GM18858 (cell line): ENCODE measurements around the gene DUSP9.

Source experiments
- ATAC-seq: cut with Tn5 transposase; IDR thresholded peaks from one replicate; pipeline ENCODE4 v1.9.1; 2021; ENCODE audit not compliant: unreplicated experiment

Gene DUSP9

DNA sequence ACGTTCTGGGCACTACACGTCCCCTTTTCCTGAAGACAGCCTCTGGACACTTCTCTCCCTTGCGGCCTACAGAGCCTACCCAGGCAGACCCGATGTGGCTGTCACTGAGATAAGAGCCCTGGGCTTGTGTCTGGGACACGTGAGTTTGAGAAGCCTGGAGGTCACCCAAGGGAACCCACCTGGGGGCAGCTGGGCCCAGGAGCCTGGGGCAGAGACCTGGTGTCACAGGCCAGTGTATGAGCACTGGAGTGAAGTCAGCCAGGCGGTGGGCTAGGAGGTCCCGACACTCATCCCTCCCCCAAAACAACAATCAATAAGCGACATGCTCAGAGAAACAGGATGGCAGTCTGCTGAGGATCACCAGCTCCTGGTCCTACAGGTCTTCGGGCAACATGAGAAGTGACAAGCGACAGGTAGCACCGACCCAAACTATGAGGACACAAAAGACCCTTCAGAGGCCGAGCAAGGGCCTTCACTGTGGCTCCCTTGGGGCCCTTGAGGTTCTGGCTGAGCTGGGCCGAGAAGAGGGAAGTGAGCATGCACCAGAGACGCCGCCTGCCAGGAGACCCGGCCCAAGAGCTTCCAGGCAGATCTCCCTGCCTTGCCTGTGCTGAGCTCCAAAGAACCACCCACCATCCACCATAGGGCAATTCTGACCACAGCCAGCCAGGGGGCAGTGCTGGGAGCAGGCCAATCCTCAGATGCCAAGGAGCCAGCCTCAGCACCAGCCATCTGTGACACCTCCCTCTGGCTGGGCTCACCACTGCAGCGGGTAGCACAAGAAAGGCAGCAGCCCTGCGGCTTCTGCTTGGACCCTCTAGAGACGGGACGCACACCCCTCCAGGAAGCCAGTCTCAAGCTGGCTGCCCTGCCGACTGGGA lies 11.0 kb upstream of the DUSP9 start:
- no peak for ATAC-seq

DNA sequence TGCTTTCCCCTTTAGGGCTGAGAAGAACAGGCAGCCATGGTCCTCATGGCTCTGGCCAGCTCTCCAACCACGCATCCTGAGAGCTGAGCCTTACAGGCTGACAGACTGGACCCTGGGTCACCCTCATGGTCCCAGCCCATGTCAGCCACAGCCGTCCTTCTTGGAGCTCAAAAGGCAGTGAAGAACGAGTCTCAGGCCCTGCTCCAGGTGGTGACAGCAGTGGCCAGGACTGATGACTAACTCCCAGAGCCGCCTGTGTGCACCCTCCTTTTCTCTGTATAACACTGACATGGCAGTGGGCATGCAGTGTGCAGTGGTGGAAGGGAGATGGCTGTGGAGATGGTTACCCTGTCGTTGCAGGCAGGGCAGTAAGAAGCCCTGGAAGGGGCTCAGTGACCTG lies 10.3 kb upstream of the DUSP9 start:
- no peak for ATAC-seq

DNA sequence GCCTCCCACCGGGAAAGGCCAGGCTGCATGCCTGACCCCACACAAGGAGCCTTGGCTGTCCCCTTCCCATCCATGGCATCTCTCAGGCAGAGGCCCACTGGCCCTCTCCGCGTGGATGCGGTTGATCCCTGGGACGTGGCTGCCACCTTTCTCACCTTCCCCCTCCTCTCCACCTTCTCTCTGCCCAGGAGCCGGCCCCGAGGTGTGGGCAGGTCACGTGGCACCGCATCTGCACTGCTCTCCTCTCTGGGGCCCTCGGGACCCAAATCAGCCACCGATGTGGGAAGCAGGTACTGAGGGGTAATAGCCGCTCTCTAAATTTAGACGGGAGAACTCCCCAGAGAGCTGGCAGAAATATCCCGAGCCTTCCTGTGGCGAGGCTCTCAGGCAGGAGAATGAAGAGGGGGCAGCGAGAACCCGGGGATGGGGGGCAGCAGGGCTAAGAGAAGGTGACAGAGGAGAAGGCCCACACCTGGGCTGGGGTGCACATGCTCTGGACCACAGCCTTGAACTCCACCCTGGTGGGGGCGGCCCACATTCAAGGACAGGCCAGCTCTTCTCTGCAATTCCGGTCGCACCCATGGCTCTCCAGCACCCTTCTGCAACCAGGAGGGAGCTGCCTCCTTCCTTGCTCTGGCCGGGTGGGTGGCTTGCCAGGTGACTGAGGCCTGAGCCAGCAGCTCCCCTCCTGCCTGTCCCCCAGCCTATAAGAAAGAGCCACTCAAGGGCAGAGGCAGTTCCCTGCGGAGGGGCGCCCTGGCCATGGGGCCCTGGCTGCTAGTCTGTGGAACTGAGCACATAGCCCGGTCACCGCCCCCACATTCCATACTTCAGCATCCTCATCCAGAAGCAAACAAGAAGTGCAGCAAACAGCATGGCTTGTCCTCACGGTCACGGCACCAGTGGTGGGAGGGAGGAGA lies 9.6 kb upstream of the DUSP9 start:
- no peak for ATAC-seq

DNA sequence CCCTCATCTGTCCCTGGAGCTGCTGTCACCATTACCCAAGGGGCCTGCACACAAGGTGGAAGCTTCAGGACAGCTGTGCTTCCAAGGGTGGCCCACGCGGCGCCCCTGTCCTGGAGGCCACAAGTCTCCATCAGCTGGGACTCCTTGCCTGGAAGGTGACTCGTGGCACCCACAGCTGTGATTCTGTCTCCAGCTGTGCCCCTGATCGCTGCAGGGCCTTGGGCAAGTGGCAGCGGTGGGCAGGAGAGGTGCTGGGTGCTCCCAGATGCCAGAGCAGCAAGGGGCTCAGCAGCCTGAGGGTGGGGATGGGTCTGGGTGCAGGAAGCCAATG lies 9.0 kb upstream of the DUSP9 start:
- ATAC-seq = no peak

DNA sequence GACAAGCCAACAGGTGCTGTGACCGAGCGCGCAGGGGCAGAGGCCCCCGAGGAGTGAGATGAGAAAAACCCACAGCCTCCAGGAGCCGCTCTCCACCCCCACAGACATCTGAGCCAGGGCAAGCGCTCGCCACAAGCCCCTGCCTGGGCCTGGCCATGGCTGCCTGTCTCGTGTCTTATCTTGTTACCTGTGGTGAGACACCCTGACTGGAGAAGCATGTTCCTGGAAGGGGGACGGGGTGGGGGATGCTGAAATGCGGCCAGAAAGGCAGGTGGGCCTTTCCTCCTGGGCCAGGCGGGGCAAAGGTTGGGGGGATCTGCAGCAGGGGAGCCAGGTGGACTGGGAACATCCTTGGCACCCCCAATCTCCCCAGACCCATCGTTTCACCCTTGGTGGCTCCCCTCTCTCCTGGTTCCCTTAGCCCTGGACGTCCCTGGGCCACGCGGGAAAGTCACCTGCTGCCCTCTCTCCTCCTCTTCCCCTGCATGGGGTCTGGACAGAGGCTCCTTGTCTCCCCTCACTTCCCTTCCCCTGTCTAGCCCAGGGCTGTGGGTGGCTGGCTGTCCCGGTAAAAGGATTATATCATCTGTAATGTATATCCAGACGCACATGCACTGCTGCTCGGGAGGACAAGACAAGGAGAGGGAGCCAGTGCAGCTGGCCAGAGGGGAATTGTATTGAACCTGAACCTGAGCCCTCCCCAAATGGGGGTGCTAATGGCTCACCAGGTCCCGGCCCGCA lies 8.4 kb upstream of the DUSP9 start:
- ATAC-seq = no peak

DNA sequence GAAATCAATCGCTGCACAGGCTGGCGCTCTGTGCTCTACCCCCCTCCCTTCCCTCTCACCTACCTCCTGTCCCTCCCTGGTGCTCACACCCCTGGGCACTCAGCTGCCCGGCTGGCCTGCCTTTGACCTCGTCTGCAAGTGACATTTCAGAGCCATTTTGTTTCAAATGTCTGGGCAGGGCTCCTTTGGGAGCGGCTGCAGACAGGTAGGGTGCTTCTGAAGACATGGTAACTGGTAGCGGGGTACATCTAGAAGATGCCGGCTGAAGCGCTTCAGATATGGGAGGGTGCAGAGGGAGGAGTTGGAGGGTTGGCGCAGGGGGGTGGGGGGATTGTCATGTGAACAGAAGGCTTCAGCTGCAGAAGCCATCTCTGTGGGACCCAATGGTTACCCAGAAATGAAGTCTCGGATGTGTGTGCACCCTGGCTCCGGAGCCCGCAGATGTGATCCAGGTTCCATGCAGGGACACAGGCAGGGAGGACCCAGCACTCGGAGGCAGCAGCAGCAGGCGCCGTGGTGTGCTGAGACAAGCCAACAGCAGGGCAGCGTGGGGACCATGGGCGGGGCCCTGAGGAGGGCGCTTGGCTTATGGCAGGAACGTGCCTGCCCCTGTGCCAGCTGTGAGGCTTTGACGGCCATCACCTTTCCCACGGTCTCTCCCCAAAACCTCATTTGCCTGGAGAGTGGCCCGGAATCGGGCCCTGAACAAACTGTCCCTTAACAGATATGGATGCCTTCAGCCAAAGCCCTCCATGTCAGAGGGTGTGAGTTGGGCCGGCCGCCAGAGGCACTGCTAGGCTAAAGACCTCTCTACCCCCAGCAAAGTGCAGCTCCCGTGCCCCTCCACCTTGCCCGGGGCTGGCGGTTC lies 7.6 kb upstream of the DUSP9 start:
- ATAC-seq = no peak

DNA sequence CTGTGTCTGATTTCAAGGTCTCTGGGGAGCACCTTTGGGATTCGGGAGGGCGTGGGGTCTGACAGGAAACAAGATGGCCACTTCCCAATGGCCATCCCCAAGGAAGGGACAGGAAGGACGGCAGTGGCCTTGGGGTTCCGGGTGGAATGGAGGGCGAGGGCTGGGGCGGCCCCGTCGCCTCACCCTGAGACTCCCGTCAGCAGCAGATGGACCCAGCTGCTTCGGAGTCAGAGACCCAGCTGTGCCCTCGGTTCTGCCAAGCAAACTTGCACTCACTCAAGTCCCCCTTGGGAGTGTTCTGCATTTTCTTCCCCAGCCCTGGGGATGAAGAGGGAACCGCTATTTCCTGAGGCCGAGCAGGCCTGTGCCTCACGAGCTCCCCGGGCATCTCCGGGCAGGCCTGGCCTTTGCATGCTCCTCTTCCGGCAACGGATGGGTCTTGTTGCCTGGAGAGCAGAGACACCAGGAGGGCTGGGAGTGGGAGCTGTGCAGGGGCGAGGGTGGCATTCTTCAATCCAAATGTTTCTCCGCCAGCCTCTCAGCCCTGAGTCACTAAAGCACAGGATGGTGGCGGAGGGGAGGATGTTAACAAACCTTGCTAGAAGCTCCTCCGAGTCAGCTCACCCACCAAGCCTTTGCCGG lies 6.8 kb upstream of the DUSP9 start:
- ATAC-seq = no peak

DNA sequence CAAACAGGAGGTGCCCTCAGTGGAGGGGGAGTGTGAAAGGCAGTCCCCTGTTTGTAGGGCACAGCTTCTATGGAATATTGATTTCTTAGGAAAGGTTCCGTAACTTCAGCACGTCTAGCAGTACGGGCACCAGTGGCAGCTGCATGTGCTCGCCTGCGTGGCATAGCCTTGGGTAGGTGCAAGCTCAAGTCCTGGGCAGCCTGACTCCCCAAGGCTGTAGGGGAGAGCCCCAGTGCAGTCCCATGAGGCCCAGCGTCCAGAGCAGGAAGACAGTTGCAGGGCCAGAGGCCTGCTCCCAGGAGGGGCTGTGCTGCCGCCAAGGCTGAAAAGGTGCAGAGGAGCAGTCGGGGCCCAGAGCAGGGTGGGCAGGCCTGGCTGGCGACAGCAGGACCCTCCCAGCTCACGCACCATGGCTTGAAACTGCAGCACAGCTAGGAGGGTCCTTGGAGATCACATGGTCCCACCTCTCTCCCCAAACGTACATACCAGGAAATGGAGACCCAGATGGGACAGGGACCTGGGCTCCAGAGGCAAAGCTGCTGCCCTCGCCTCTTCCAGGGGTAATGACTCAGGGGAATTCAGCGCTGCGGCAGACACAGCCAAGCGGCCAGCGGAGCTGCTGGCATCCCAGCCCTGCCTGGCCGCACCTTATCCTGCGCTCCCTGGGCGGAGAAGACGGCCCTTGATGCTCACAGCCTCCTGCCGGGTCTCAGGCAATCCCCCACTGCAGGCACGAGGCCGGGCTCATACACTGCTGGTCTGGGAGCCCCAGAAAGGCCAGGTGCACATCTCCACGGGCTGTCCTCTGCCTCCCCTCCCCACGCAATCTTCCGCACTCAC lies 6.0 kb upstream of the DUSP9 start:
- no peak for ATAC-seq

DNA sequence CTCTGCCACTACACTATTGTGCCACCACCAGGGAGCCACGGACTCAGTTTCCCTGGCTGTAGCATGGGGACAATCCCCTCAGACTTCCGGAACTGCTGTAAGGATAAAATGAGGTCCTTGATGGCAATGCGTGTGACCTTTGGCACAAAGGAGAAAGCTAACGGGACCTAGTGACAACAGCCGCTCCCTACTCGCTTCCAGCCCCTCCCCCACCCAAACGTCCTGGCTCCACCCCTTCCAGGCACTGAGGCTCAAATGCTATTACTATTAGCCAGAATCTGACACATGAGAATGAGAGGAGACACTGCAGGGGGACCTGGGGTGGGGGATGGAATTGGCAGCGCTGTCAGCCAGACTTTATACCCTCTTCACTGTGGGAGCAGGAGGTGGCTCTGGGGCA lies 5.4 kb upstream of the DUSP9 start:
- ATAC-seq = no peak

DNA sequence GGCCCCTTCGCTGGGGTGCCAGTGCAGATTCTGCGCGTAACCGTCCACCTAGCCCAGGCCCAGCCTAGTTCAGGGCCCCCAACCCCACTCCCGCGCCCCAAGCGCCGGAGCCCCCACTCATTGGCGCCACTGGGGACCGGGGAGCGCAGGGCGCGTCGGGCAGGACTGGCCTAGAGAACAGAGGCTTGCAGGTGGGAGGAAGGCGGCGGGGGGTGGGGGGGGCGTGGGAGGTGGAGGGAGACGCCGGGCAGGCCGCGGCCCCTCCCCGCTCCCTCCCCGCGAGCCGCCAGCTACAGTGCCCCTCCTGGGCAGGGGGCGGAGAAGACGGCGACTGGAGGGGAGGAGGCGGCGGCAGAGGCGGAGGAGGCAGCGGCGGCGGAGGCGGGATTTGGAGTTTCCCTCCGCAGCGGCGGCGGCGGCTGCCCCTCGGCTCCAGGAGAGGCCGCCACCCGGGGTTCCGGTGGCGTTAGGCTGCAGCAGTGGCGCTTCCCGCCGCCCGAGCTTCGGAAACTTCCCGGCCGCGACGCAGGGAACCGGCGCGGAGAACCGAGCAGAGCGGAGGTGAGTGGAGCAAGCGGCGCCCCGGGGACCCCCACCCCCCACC lies 4.8 kb upstream of the DUSP9 start:
- no peak for ATAC-seq

DNA sequence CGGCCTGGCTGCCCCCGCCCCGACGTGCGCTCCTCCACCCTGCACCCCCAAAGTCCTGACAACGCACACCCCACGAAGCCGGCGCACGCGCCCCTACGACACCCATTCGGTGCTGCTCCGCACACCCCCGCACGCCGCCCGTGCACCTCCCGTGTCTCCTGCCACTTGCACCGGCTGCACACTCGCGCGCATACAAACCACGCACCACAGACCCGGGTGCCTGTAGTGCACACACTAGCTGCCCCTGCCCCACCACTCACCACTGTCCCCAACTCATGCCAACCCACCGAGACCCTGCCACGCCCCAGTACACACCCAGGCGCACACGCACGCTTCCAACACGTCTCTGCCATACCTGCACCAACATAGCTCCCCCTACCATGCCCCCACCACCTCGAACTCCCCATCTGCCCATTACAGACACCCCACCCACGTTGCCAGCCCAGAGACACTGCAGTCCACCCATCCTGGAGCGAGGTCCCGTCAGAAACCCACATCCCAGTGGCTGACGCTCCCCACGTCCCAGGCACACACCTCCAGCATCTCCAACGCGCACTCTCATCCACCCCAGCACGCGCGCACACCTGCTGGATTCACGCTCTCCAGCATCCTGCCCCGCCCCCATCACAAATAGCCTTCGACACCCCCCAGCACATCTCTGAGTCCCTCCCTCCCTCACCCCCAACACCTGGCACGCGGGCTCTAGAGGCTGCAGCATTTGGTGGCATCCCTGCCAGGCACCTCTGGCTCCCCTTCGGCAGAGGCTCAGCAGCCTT lies 4.2 kb upstream of the DUSP9 start:
- ATAC-seq = no peak

DNA sequence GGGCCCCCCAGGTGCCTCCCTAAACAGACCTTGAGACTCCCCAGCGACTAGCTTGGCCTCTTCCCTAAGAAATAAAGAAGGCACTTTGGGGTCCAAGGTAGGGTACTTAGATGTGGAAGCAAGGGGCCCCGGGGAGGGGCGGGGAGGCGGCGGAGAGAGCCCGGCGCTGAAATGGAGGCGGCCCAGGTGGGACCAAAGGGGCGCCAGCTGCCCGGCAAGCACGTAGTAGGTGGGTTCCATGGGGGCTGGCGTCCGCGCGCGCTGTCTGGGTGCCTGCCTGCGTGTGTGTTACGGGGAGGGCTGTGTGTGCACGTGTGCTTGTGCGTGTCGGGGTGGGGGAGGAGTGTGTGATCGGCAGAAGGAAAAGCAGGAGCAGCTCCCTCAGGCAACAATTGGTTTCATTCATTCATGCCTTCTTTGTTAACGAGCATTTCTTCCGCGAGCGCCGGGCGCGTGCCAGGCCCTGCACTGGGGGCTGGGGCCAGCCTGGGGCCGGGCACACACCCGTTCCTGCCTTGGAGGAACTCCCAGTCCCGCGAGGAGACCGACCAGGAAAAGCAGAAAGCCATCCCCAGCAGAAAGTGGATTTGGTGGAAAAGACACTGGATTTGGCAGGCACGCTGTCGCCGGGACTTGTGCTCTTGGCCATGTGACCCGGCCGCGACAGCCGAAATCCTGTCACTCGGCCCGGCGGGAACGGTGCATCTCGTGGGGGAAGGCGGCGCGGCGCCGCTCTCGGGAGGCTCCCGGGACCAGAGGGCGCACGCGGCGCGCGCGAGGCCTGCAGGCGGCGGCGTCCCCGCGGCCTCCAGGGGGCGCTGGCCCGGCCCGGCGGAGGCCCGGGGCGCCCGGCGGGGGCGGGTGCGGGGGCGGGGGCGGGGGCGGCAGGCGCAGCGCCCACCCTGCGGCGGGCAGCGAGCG lies 3.3 kb upstream of the DUSP9 start:
- no peak for ATAC-seq

DNA sequence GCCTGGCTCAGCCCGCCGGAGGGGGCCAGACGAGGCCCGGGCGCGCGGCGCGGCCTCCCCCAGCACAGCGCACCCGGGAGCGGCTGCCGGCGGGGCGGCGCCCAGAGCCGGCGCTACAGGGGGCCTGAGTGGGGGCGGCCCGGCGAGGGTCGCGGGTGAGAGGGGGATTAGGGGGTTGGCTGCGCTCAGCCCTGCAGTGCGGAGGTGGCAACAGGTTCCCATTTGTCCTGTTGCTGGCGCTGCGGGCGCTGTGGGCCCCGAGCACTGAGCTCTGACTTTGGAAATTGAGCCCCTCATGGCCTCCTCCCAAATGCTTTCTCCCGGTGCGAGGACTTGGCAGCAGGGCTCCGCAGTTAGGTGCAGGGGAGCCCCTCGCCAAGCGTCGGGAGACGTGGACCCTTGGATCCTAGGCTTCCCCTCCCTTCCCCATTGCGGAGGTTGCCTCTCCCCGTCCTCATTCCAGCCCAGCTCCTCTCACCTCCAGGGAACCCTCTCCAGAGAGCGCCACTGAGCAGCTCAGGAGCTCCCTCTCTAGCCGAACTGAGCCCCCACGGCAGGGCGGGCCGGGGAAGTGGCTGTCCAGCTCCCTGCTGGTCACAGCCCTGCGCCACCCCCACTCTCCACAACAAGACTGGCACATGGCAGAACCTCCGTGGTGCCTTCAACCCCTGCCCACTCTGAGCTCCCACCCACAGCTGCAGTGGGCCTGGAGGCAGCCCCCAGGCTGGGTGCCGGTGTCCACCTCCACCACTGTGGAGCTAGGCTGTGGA lies 2.5 kb upstream of the DUSP9 start:
- ATAC-seq = no peak

DNA sequence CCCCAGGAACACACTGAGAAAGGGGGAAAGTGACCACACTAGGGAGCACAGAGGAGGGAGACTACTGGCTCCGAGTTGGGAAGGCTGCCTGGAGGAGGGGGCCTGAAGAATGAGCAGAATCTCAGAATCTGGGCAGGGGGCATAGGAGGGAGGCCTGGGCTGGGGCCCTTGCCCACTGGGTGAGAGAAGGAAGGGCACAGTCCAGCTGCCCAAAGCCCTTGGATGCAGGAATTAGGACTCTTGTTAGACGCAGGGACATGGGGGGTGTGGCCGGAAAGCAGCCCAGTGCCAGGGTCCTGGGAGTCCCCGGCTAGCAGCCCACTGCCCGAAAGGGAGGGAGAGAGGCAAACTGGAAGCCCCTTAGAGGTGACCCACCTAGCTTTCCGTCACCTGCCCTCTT lies 1.9 kb upstream of the DUSP9 start:
- no peak for ATAC-seq

DNA sequence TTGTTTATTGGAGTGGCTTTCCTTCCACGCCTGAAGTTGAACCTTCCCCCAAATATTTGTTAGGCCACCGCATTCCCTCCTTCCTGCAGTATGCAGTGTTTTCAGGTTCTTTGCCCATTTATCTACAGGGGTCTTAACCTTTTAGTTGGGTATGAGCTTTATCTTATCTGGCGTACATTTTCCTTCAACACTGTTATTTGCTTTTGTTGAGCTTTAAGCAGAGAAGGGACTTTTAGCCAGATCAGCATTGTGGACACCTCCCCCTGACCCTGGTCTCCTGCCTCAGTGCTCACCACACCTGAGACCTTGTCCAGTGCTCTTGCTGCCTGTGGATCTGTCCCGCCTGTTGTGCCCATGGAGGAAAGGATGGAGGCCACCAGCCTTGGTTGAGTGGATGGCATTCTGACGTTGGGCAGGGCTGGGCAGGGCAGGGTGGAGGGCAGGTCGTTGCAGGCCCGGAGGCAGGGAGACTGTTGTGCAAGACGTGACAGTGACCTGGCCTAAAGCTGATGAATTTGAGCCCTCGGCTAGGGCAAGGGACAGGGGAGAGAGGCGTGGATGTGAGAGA lies 998 bp upstream of the DUSP9 start:
- ATAC-seq = no peak
